IMR-90 (cell line): ENCODE results near the gene VEGFA. TPM values are rescaled to one million over a fixed set of nuclear protein-coding genes. Genes with fewer than 3 reads are reported as not detected.

Experiments used
- NFE2L2 ChIP-seq: fragments of 150-350 bp; IDR thresholded peaks from 2 replicates; pipeline ENCODE4 v1.6.1; 2016; ENCODE audit warnings: low read depth, mild to moderate bottlenecking, low read length
- RCOR1 ChIP-seq: IDR thresholded peaks from 2 replicates; pipeline ENCODE4 v1.6.1; 2012; ENCODE audit warnings: mild to moderate bottlenecking, low read length, improper control_type of control experiment; ENCODE audit not compliant: insufficient replicate concordance
- polyA plus RNA-seq, 3 experiments: library from polyadenylated mRNA; depleted of rRNA; stranded (reverse); fragments of >200 nt; gene quantifications; 2 replicates each; pipeline ENCODE4 v1.2.3, GENCODE V29; 2012; ENCODE audit warnings: low replicate concordance in 1 of 3
- total RNA-seq: library from RNA; depleted of rRNA; stranded (reverse); fragments of >200 nt; gene quantifications from 2 replicates; pipeline ENCODE4 v1.2.3, GENCODE V29; 2012
- TF ChIP-seq, protein P1 (sequence below): conservative IDR thresholded peaks from 2 replicates; pipeline ENCODE4 v1.5.1; 2012; ENCODE audit warnings: mild to moderate bottlenecking, low read depth, low read length, improper control_type of control experiment

The VEGFA gene
- total and polyA plus RNA-seq, 2 of the 4 experiments (the other 2 are of a cell fraction), result 190 to 234 TPM

DNA sequence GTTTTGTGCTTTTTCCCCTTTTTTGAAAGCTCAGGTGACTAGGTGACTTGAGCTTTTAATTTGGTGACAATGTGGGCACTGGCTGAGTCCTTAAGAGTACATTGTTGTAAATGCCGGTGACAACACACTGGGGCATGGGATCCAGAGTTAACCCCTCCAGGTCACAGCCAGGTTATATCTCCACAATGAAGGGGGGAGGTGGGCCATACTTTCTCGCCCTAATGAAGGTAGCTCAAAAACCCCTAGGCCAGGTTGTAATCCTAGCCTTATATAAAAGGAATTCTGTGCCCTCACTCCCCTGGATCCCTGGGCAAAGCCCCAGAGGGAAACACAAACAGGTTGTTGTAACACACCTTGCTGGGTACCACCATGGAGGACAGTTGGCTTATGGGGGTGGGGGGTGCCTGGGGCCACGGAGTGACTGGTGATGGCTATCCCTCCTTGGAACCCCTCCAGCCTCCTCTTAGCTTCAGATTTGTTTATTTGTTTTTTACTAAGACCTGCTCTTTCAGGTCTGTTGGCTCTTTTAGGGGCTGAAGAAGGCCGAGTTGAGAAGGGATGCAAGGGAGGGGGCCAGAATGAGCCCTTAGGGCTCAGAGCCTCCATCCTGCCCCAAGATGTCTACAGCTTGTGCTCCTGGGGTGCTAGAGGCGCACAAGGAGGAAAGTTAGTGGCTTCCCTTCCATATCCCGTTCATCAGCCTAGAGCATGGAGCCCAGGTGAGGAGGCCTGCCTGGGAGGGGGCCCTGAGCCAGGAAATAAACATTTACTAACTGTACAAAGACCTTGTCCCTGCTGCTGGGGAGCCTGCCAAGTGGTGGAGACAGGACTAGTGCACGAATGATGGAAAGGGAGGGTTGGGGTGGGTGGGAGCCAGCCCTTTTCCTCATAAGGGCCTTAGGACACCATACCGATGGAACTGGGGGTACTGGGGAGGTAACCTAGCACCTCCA, 2.2 kb upstream of the VEGFA start (continued):
- TF ChIP-seq, protein P1, sequence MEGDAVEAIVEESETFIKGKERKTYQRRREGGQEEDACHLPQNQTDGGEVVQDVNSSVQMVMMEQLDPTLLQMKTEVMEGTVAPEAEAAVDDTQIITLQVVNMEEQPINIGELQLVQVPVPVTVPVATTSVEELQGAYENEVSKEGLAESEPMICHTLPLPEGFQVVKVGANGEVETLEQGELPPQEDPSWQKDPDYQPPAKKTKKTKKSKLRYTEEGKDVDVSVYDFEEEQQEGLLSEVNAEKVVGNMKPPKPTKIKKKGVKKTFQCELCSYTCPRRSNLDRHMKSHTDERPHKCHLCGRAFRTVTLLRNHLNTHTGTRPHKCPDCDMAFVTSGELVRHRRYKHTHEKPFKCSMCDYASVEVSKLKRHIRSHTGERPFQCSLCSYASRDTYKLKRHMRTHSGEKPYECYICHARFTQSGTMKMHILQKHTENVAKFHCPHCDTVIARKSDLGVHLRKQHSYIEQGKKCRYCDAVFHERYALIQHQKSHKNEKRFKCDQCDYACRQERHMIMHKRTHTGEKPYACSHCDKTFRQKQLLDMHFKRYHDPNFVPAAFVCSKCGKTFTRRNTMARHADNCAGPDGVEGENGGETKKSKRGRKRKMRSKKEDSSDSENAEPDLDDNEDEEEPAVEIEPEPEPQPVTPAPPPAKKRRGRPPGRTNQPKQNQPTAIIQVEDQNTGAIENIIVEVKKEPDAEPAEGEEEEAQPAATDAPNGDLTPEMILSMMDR, result no peak
- TF ChIP-seq RCOR1 (no peak), NFE2L2 (no peak)
